HepG2 (cell line): ENCODE data around the gene AKAP14. TPM values are rescaled to one million over a fixed set of nuclear protein-coding genes. Genes with fewer than 3 reads are reported as not detected.
"Not testable (repeated sequence)": the region's sequence is repeated elsewhere in the genome, so short reads cannot be mapped to it uniquely, and the experiment has no call there.

Source experiments
- ATAC-seq: fragments of 200-7000 bp; cut with Tn5 transposase; 3 replicates; pipeline ENCODE4 v1.9.1; 2020; ENCODE audit warnings: mild to moderate bottlenecking, moderate library complexity
- BruUV-seq: library from RNA; stranded (reverse); fragments of 400-500 nt; replicated peaks from 2 replicates; lab custom pipeline; 2021; lab: Mats Ljungman, UMichigan
- CTCF ChIA-PET: fragments of 300-600 bp; formaldehyde crosslinking; extraction: SDS; loops from one replicate; lab custom pipeline; 2021; ENCODE audit warnings: low total read pairs, inconsistent platforms, low intra/inter-chr PET ratio; lab: Yijun Ruan, JAX
- POLR2A ChIA-PET: fragments of 350-600 bp; sonication (Branson Sonifier 250); formaldehyde crosslinking; loops from one replicate; lab custom pipeline; 2020; ENCODE audit warnings: antibody characterized with exemption, inconsistent platforms; lab: Yijun Ruan, JAX
- DNase-seq: peaks from one replicate; pipeline ENCODE4 v3.0.0-alpha.2; 2015; ENCODE audit warnings: low spot score
- FAIRE-seq: peaks from 3 replicates; lab custom pipeline; 2011; peaks lifted over from hg19 to GRCh38; lab: Jason Lieb, UNC
- H2AFZ ChIP-seq: one replicate; pipeline ENCODE4 v1.6.1; 2011; ENCODE audit warnings: low read length, inconsistent platforms
- H3K27ac ChIP-seq: fragments of 300-600 bp; 3 replicates; pipeline ENCODE4 v1.8.0; 2011; ENCODE audit warnings: mixed run types, mild to moderate bottlenecking, mixed read lengths, low read length, inconsistent platforms; ENCODE audit not compliant: insufficient read depth; ENCODE audit errors: extremely low read length
- H3K27me3 ChIP-seq, 2 experiments: fragments of 200-600 bp in 1 of 2; 2 replicates in 1 of 2; 3 replicates in 1 of 2; pipeline versions ENCODE4 v1.6.0 to v1.8.0; 2011; ENCODE audit warnings: low read length in 2 of 2, mild to moderate bottlenecking in 2 of 2, moderate library complexity in 2 of 2, inconsistent platforms in 1 of 2; ENCODE audit not compliant: insufficient read depth in 2 of 2, control insufficient read depth in 1 of 2
- H3K36me3 ChIP-seq, 2 experiments: fragments of 200-600 bp in 1 of 2; replicated peaks in 1 of 2; 2 replicates in 1 of 2; 3 replicates in 1 of 2; pipeline versions ENCODE4 v1.5.1 to v1.8.0; 2011; ENCODE audit warnings: low read length in 2 of 2, inconsistent platforms in 1 of 2; ENCODE audit not compliant: insufficient read depth in 2 of 2, control insufficient read depth in 1 of 2
- H3K4me1 ChIP-seq: 2 replicates; pipeline ENCODE4 v1.5.1; 2012; ENCODE audit warnings: low read length, inconsistent platforms; ENCODE audit not compliant: insufficient read depth
- H3K4me2 ChIP-seq: 2 replicates; pipeline ENCODE4 v1.6.0; 2011; ENCODE audit warnings: low read depth, low read length, inconsistent platforms
- H3K4me3 ChIP-seq, 3 experiments: fragments of 200-600 bp in 1 of 3; sonication (generic), shearing (Covaris generic) in 1 of 3; replicated peaks in 1 of 3; 2 replicates each; pipeline ENCODE4 v1.5.1; 2011 to 2016; ENCODE audit warnings: low read length in 3 of 3, inconsistent platforms in 2 of 3, low read depth in 2 of 3, mild to moderate bottlenecking in 2 of 3, control low read depth in 1 of 3, mixed read lengths in 1 of 3; ENCODE audit not compliant: insufficient read depth in 1 of 3
- H3K79me2 ChIP-seq: one replicate; pipeline ENCODE4 v1.6.1; 2011; ENCODE audit warnings: low read length, inconsistent platforms; ENCODE audit not compliant: insufficient read depth
- H3K9ac ChIP-seq: 2 replicates; pipeline ENCODE4 v1.6.0; 2011; ENCODE audit warnings: mild to moderate bottlenecking, low read depth, low read length, inconsistent platforms; ENCODE audit not compliant: insufficient read depth
- H3K9me3 ChIP-seq: 2 replicates; pipeline ENCODE4 v1.5.1; 2012; ENCODE audit warnings: mild to moderate bottlenecking, low read length
- H4K20me1 ChIP-seq: 2 replicates; pipeline ENCODE4 v1.6.0; 2011; ENCODE audit warnings: inconsistent platforms, mild to moderate bottlenecking, low read length, moderate library complexity; ENCODE audit not compliant: insufficient read depth
- WGBS: methylation state at CpG from one replicate; pipeline ENCODE4 v1.1.6; 2017; ENCODE audit warnings: low lambda C conversion rate; 5-methylcytosine and 5-hydroxymethylcytosine counted together
- in situ Hi-C: cut with HindIII; loops from 2 replicates; pipeline ENCODE4 v1.10.0; 2017; ENCODE audit warnings: low pct_unique_long_range_greater_than_20kb; ENCODE audit not compliant: extremely low pct_ligation_motif_present
- intact Hi-C: fragments of 100-400 bp; cut with micrococcal nuclease; formaldehyde crosslinking; loops from one replicate; pipeline ENCODE4 v1.10.0; 2022; ENCODE audit not compliant: unreplicated experiment
- polyA plus RNA-seq, 8 experiments: library from polyadenylated mRNA; depleted of rRNA in 3 of 8; stranded (reverse) in 7 of 8; unstranded in 1 of 8; fragments of >200 nt; fragmentation: Illumina TruSeq in 4 of 8; extraction: Trizol in 4 of 8; gene quantifications; 2 replicates each; pipeline versions ENCODE4 v1.2.1 to v1.2.3, GENCODE V29; 2011 to 2016; ENCODE audit warnings: low read depth in 4 of 8, missing spikeins in 1 of 8, mixed read lengths in 1 of 8; ENCODE audit not compliant: insufficient read depth in 1 of 8
- total RNA-seq, 5 experiments: library from RNA; depleted of rRNA; stranded (reverse); fragments of >200 nt; fragmentation: Illumina TruSeq; extraction: Trizol; gene quantifications; 2 replicates each; pipeline ENCODE4 v1.2.3, GENCODE V29; 2016; ENCODE audit warnings: low read depth in 1 of 5
- TF ChIP-seq, protein P1 (sequence below): sonication (generic); formaldehyde crosslinking; IDR thresholded peaks from 2 replicates; pipeline ENCODE4 v1.8.0; 2022; ENCODE audit warnings: missing genetic modification reagents, mild to moderate bottlenecking, borderline replicate concordance
- TF ChIP-seq, protein P2 (sequence below): sonication (generic); formaldehyde crosslinking; IDR thresholded peaks from 2 replicates; pipeline ENCODE4 v1.5.0; 2020; ENCODE audit warnings: missing genetic modification reagents

Gene AKAP14
- total and polyA plus RNA-seq, 2 of the 13 experiments (the other 11 are each of a cell fraction or from before 2014, with no cell fraction given): 0.20 to 1.7 TPM

GRCh38 chrX:119960625-119961024 lies 64.9 kb downstream of the AKAP14 start:
- H3K79me2 ChIP-seq: no peaks in the 10 kb centered on the region
- no peak overlapping the region for H3K4me3 ChIP-seq
- no peaks in the 10 kb centered on the region for H3K9me3 ChIP-seq
- no peak overlapping the region for H3K27ac ChIP-seq
- DNase-seq (no peak), FAIRE-seq (no peak), ATAC-seq (no peak)
- no peaks in the 10 kb centered on the region for H3K27me3 ChIP-seq
- in situ Hi-C loops (no loop called here), intact Hi-C loops (no loop called here)
- H3K4me2 ChIP-seq: no peak overlapping the region
- no peak overlapping the region for H2AFZ ChIP-seq
- TF ChIP-seq, protein P1, sequence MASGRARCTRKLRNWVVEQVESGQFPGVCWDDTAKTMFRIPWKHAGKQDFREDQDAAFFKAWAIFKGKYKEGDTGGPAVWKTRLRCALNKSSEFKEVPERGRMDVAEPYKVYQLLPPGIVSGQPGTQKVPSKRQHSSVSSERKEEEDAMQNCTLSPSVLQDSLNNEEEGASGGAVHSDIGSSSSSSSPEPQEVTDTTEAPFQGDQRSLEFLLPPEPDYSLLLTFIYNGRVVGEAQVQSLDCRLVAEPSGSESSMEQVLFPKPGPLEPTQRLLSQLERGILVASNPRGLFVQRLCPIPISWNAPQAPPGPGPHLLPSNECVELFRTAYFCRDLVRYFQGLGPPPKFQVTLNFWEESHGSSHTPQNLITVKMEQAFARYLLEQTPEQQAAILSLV (CRISPR knock-in tag): no peak
- TF ChIP-seq, protein P2, sequence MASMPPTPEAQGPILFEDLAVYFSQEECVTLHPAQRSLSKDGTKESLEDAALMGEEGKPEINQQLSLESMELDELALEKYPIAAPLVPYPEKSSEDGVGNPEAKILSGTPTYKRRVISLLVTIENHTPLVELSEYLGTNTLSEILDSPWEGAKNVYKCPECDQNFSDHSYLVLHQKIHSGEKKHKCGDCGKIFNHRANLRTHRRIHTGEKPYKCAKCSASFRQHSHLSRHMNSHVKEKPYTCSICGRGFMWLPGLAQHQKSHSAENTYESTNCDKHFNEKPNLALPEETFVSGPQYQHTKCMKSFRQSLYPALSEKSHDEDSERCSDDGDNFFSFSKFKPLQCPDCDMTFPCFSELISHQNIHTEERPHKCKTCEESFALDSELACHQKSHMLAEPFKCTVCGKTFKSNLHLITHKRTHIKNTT (CRISPR knock-in tag): no peak
- no peaks in the 10 kb centered on the region for H4K20me1 ChIP-seq
- no peak overlapping the region for H3K9ac ChIP-seq
- BruUV-seq: no TSS peak
- POLR2A ChIA-PET: no interaction called here
- H3K36me3 ChIP-seq: no peaks in the 10 kb centered on the region
- CTCF ChIA-PET: no interaction called here
- H3K4me1 ChIP-seq: no peaks in the 10 kb centered on the region

DNA sequence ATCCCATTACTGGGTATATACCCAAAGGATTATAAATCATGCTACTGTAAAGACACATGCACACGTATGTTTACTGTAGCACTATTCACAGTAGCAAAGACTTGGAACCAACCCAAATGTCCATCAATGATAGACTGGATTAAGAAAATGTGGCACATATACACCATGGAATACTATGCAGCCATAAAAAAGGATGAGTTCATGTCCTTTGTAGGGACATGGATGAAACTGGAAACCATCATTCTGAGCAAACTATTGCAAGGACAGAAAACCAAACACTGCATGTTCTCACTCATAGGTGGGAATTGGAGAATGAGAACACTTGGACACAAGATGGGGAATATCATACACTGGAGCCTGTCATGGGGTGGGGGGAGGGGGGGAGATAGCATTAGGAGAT lies 71.1 kb downstream of the AKAP14 start:
- H3K27ac ChIP-seq, H3K4me1 ChIP-seq, H3K36me3 ChIP-seq, POLR2A ChIA-PET, in situ Hi-C loops, H3K4me3 ChIP-seq, H3K4me2 ChIP-seq, H3K27me3 ChIP-seq, H3K9ac ChIP-seq, H3K79me2 ChIP-seq, CTCF ChIA-PET, DNase-seq, intact Hi-C loops, ATAC-seq, H2AFZ ChIP-seq, BruUV-seq, H3K9me3 ChIP-seq, H4K20me1 ChIP-seq, FAIRE-seq: not testable (repeated sequence)
- WGBS: no CpG with 5 or more reads among the region's 1 CpG

Other genes with a start within 250 kb of the AKAP14 start
- gene SEPTIN6, start 202.7 kb upstream of the AKAP14 start, total RNA-seq (2016; rRNA removed; fragmentation: Illumina TruSeq; extraction: Trizol): 21.7 and 34.1 TPM in 2 replicates
- 35.9 and 38.3 TPM in 2 replicates for gene SEPTIN6, start 202.7 kb upstream of the AKAP14 start, polyA plus RNA-seq (2011; rRNA removed)
- 0.62 and 1.0 TPM in 2 replicates for gene SOWAHD, start 137.3 kb upstream of the AKAP14 start, total RNA-seq (2016; rRNA removed; fragmentation: Illumina TruSeq; extraction: Trizol)
- 1.3 and 2.1 TPM in 2 replicates for gene SOWAHD, start 137.3 kb upstream of the AKAP14 start, polyA plus RNA-seq (2011; rRNA removed)
- 3,547 and 3,928 TPM in 2 replicates for gene RPL39, start 104.3 kb upstream of the AKAP14 start, total RNA-seq (2016; rRNA removed; fragmentation: Illumina TruSeq; extraction: Trizol)
- gene RPL39, start 104.3 kb upstream of the AKAP14 start, polyA plus RNA-seq (2011; rRNA removed): 2,024 and 2,312 TPM in 2 replicates
- 7.2 and 8.2 TPM in 2 replicates for gene UPF3B, start 42.9 kb upstream of the AKAP14 start, total RNA-seq (2016; rRNA removed; fragmentation: Illumina TruSeq; extraction: Trizol)
- 4.6 and 5.2 TPM in 2 replicates for gene UPF3B, start 42.9 kb upstream of the AKAP14 start, polyA plus RNA-seq (2011; rRNA removed)
- gene RNF113A, start 24.2 kb upstream of the AKAP14 start, total RNA-seq (2016; rRNA removed; fragmentation: Illumina TruSeq; extraction: Trizol): 15.4 and 21.4 TPM in 2 replicates
- 14.0 and 16.3 TPM in 2 replicates for gene RNF113A, start 24.2 kb upstream of the AKAP14 start, polyA plus RNA-seq (2011; rRNA removed)
- 167 and 181 TPM in 2 replicates for gene NDUFA1, start 24.1 kb upstream of the AKAP14 start, total RNA-seq (2016; rRNA removed; fragmentation: Illumina TruSeq; extraction: Trizol)
- 102 and 150 TPM in 2 replicates for gene NDUFA1, start 24.1 kb upstream of the AKAP14 start, polyA plus RNA-seq (2011; rRNA removed)
- gene NKAP, start 47.9 kb downstream of the AKAP14 start, total RNA-seq (2016; rRNA removed; fragmentation: Illumina TruSeq; extraction: Trizol): 6.1 and 9.0 TPM in 2 replicates
- gene NKAP, start 47.9 kb downstream of the AKAP14 start, polyA plus RNA-seq (2011; rRNA removed): 3.3 and 3.6 TPM in 2 replicates
- gene RHOXF2B, start 181.8 kb downstream of the AKAP14 start, total RNA-seq (2016; rRNA removed; fragmentation: Illumina TruSeq; extraction: Trizol): not detected in 2 replicates
- not detected in 2 replicates for gene RHOXF2B, start 181.8 kb downstream of the AKAP14 start, polyA plus RNA-seq (2011; rRNA removed)
- gene RHOXF1, start 220.0 kb downstream of the AKAP14 start, total RNA-seq (2016; rRNA removed; fragmentation: Illumina TruSeq; extraction: Trizol): not detected in 2 replicates
- gene RHOXF1, start 220.0 kb downstream of the AKAP14 start, polyA plus RNA-seq (2011; rRNA removed): not detected in 2 replicates